ENCODE data around the gene SEMA5A.

DNA sequence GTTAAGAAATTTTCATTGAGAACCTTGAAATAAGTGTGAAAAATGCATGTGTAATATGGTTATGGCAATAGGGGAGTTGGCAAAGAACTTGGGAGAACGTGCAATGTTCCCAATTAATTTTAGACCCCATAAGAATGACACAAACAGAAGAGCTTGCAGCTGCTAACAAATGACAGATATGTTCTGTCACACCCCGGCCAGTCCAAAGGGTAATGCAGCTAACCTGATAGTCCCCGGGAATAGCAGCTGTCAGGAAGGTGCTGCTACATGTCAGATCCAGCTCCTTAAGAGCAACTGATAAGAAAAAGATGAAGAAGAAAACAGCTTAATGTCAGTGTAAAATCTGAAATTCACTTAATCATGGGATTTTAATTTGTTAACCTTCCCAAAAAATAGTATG, 30.4 kb downstream of the SEMA5A start:
- no peak for TF ChIP-seq EZH2 (IDR thresholded peaks at IDR 0.05; ENCODE audit: insufficient read depth, low read length)
- TF ChIP-seq, protein P1, sequence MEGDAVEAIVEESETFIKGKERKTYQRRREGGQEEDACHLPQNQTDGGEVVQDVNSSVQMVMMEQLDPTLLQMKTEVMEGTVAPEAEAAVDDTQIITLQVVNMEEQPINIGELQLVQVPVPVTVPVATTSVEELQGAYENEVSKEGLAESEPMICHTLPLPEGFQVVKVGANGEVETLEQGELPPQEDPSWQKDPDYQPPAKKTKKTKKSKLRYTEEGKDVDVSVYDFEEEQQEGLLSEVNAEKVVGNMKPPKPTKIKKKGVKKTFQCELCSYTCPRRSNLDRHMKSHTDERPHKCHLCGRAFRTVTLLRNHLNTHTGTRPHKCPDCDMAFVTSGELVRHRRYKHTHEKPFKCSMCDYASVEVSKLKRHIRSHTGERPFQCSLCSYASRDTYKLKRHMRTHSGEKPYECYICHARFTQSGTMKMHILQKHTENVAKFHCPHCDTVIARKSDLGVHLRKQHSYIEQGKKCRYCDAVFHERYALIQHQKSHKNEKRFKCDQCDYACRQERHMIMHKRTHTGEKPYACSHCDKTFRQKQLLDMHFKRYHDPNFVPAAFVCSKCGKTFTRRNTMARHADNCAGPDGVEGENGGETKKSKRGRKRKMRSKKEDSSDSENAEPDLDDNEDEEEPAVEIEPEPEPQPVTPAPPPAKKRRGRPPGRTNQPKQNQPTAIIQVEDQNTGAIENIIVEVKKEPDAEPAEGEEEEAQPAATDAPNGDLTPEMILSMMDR (IDR thresholded peaks at IDR 0.05; ENCODE audit: insufficient read depth, low read depth, low read length) = no peak

Data from astrocyte (in vitro differentiated cells and primary cell).